NCI-H82 (cell line): ENCODE data around the gene NMT2.

ENCODE experiments used
- DNase-seq: peaks from one replicate; lab custom pipeline; 2025; lab: John Stamatoyannopoulos, UW

The NMT2 gene

GRCh38 chr10:15092855-15093408, 75.6 kb downstream of the NMT2 start:
- DNase-seq, result no peak

- no peak for DNase-seq
These were observed 77.1 kb downstream of the NMT2 start for GRCh38 chr10:15091418-15091817.

GRCh38 chr10:15088428-15089261, 79.8 kb downstream of the NMT2 start, which contains the start of gene ACBD7:
Gene ACBD7 (minus strand): TSS chr10:15088776. CDS start chr10:15088728, 48 bp downstream.
- DNase-seq, result peak; percentile 89

GRCh38 chr10:15084502-15084922, 84.0 kb downstream of the NMT2 start:
- no peak for DNase-seq

- no peak for DNase-seq
These were observed 84.6 kb downstream of the NMT2 start for GRCh38 chr10:15083674-15084501.

GRCh38 chr10:15075421-15075820, 93.1 kb downstream of the NMT2 start:
- no peak for DNase-seq

- no peak for DNase-seq
These were observed 96.1 kb downstream of the NMT2 start for GRCh38 chr10:15072358-15072757.

GRCh38 chr10:15069230-15069629, 99.3 kb downstream of the NMT2 start:
- peak; percentile 11 for DNase-seq

GRCh38 chr10:15068802-15069201, 99.7 kb downstream of the NMT2 start:
- DNase-seq, result no peak

- DNase-seq, result no peak
These were observed 101.3 kb downstream of the NMT2 start for GRCh38 chr10:15067154-15067553.

- no peak for DNase-seq
These were observed 107.9 kb downstream of the NMT2 start for GRCh38 chr10:15060638-15061037.

- DNase-seq, result no peak
These were observed 108.6 kb downstream of the NMT2 start for GRCh38 chr10:15059914-15060313.

- DNase-seq, result no peak
These were observed 109.8 kb downstream of the NMT2 start for GRCh38 chr10:15058689-15059088.
